HG02678 (cell line): ENCODE measurements around the gene DEPDC5.
"Not testable (repeated sequence)": the region's sequence is repeated elsewhere in the genome, so short reads cannot be mapped to it uniquely, and the experiment has no call there.

Experiments used
- ATAC-seq: cut with Tn5 transposase; IDR thresholded peaks from one replicate; pipeline ENCODE4 v1.9.1; 2021; ENCODE audit warnings: mild to moderate bottlenecking, moderate library complexity; ENCODE audit not compliant: unreplicated experiment

DEPDC5 gene

GRCh38 chr22:31753634-31754501 lies at the start of gene DEPDC5:
DEPDC5 (plus strand) TSS chr22:31754019; CDS start chr22:31754922, 903 bp downstream.
- peak; percentile 72 for ATAC-seq

DNA sequence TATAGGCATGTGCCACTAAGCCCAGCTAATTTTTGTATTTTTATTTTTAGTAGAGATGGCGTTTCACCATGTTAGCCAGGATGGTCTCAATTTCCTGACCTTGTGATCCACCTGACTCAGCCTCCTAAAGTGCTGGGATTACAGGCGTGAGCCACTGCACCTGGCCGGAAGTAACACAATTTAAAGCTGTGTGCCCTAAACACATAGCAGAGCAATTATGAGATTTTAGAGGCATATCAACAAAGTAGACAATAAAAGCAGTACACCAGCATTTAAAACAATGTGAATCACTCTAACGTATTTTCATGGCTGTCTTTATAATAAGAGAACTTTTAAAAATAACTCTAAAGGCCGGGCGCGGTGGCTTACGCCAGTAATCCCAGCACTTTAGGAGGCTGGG lies 46.3 kb upstream of the DEPDC5 start:
- ATAC-seq, result no peak

GRCh38 chr22:31711226-31711625 lies 42.6 kb upstream of the DEPDC5 start:
- not testable (repeated sequence) for ATAC-seq

DNA sequence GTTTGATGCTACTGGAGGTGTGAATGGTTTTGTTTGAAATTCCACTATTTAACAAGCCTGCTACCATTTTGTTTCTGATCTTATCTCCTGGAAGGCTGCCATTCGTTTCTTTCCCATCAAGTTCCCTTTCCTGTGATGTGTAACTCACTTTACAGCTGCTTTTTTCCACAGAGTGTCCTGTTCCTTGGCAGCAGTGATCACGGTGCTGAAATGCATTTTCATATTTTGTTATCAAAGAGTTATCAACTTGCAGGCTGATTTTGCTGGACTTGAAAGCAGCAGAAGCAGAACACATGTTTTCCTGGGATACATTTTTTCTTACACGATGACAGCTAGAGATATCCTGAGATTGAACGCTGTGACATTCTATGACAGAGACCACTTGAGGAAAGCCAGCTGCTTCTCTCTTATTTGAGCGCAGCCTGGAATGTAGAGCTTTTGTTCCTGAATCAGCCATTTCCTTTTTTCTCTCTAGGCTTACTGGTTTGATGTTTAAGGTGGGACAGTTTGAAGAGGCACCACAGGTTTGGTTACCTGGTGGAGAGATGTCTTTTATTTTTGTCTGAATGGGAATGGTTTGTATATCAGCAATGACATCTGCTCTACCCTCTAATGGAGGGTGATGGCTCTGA lies 38.6 kb upstream of the DEPDC5 start:
- no peak for ATAC-seq

GRCh38 chr22:31719850-31720471 lies 33.9 kb upstream of the DEPDC5 start:
- ATAC-seq, result no peak

- no peak for ATAC-seq
These were observed 30.1 kb upstream of the DEPDC5 start for GRCh38 chr22:31723723-31724122.

GRCh38 chr22:31726692-31727091 lies 27.1 kb upstream of the DEPDC5 start:
- no peak for ATAC-seq

- ATAC-seq, result no peak
These were observed 25.0 kb upstream of the DEPDC5 start for GRCh38 chr22:31728857-31729256.

DNA sequence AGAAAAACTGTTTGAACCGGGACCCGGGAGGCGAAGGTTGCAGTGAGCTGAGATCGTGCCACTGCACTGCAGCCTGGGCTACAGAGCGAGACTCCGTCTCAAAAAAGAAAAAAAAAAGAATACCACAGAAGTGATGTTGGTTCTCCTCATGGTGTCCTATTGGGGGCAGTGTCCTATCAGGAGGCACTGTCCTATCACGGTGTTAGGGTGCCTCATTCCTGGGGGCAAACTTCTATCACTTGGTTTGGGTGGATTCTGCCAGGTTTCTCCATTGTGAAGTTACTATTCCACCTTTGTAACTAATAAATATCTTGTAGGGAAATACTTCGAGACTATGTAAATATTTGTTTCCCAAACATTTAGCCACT lies 23.5 kb upstream of the DEPDC5 start:
- ATAC-seq, result no peak

GRCh38 chr22:31732089-31732829 lies 21.6 kb upstream of the DEPDC5 start:
- ATAC-seq, result no peak

GRCh38 chr22:31733580-31734079 lies 20.2 kb upstream of the DEPDC5 start:
- ATAC-seq, result no peak

GRCh38 chr22:31734512-31734911 lies 19.3 kb upstream of the DEPDC5 start:
- no peak for ATAC-seq

- ATAC-seq, result no peak
These were observed 17.4 kb upstream of the DEPDC5 start for GRCh38 chr22:31736458-31736857.

DNA sequence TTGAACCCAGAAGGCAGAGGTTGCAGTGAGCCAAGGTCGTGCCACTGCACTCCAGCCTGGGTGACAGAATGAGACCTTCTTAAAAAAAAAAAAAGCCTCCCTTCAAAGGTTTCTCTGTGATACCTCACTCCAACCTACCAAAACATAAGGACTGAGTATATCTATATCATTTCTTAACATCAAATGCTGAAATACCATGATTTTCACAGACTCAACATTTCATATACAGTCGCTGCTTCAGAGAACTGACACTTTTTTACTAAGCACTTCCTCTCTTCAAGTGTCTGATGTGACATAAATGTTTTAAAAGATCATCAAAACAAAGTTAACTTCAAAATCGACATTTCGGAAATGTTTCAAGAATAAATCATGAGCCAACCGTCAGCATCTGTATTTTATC lies 15.9 kb upstream of the DEPDC5 start:
- ATAC-seq, result no peak

GRCh38 chr22:31738566-31738965 lies 15.3 kb upstream of the DEPDC5 start:
- no peak for ATAC-seq

DNA sequence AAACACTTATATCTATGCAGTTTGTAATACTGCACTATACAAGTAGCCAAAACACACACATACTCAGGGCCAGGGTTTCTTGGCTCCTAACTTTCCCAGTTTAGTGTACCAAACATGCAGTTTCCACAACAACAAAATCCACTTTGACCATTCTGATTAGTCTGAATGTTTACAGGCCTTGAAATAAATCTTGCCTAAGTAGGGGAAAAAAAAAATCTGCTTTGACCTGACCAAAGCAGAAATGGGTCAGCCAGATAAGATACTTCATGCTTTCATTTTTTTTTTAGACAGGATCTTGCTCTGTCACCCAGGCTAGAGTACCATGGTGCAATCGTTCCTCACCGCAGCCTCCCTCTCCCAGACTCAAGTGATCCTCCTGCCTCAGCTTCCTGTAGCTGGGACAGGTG lies 14.0 kb upstream of the DEPDC5 start:
- no peak for ATAC-seq

- ATAC-seq, result not testable (repeated sequence)
These were observed 13.5 kb upstream of the DEPDC5 start for GRCh38 chr22:31740314-31740713.

- no peak for ATAC-seq
These were observed 11.7 kb upstream of the DEPDC5 start for GRCh38 chr22:31742115-31742514.

DNA sequence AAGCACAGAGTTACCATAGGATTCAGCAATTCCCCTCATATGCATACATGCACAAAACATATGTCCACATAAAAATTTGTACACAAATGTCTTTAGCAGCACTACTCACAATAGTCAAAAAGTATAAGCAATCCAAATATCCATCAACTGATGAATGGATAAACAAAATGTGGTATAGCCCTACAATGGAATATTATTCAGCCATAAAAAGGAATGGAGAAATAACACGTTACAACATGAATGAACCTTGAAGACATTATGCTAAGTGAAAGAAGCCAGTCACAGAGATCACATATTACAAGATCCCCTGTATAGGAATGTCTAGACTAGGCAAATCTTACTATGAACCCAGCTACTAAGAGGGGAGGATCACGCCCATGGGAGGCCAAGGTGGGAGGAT lies 11.1 kb upstream of the DEPDC5 start:
- no peak for ATAC-seq

DNA sequence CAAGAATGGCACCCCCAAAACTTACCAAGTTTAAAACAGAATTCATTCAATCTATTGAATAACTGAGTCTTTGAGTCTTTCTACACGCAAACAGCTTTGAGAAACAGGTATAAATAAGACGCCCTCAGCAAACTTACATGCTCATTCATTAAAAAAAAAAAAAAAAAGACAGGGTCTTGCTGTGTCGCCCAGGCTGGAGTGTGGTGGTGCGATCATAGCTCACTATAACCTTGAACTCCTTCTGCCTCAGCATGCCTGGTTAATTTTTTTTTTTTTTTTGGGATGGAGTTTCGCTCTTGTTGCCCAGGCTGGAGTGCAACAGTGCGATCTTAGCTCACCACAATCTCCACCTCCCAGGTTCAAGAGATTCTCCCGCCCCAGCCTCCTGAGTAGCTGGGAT lies 9.9 kb upstream of the DEPDC5 start:
- ATAC-seq, result no peak

DNA sequence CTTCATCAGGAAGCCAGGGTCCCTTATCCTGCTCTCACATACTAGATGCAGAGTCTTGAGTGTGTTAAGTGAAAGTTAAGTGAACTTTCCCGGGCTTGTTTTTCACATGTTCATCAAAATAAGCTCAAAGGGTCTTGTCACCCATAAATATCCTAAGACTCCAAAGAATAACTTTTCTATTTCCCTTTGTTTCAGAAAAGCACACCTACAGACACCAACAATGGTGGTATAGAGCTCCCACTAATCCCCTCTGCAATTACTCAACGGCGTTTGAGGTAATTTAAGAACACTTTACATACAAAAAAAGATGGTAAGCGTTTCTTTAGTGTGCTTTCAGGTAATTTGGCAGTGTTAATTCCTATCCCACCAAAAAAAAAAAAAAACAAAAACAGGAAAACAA lies 6.4 kb upstream of the DEPDC5 start:
- no peak for ATAC-seq
